Activated naive CD8-positive, alpha-beta T cell treated with anti-CD3 and anti-CD28 coated beads, Interleukin-2, amount 10 ng/mL, durations not matched to agents 7 days and 5 days (primary cell): ENCODE results near the gene ARFIP1. TPM values are rescaled to one million over a fixed set of nuclear protein-coding genes. Genes with fewer than 3 reads are reported as not detected.
"Not testable (repeated sequence)": the region's sequence is repeated elsewhere in the genome, so short reads cannot be mapped to it uniquely, and the experiment has no call there.

ENCODE experiments used
- ATAC-seq: fragments of 150-1000 bp; cut with Tn5 transposase; one replicate; pipeline ENCODE4 v1.10.0; 2021; ENCODE audit warnings: low read depth, moderate library complexity
- POLR2A ChIA-PET: fragments of 350-600 bp; sonication (Branson Sonifier 250); formaldehyde crosslinking; loops from one replicate; lab custom pipeline; 2021; ENCODE audit warnings: antibody characterized with exemption; lab: Charles Lee
- DNase-seq: peaks from one replicate; pipeline ENCODE4 v3.0.0; 2021
- H3K27ac Mint-ChIP-seq: one replicate; pipeline ENCODE4 v1.8.0; 2022; ENCODE audit warnings: mild to moderate bottlenecking, mixed read lengths
- H3K27me3 Mint-ChIP-seq: one replicate; pipeline ENCODE4 v1.8.0; 2022; ENCODE audit warnings: mild to moderate bottlenecking, moderate library complexity, mixed read lengths
- H3K36me3 Mint-ChIP-seq: one replicate; pipeline ENCODE4 v1.8.0; 2021; ENCODE audit warnings: mild to moderate bottlenecking, mixed read lengths
- H3K4me1 Mint-ChIP-seq: one replicate; pipeline ENCODE4 v1.8.0; 2021; ENCODE audit warnings: mixed read lengths
- H3K4me3 Mint-ChIP-seq: one replicate; pipeline ENCODE4 v1.8.0; 2022; ENCODE audit warnings: mild to moderate bottlenecking, moderate library complexity, mixed read lengths
- H3K9me3 Mint-ChIP-seq: one replicate; pipeline ENCODE4 v1.8.0; 2021; ENCODE audit warnings: mixed read lengths
- total RNA-seq, 2 experiments: library from RNA; stranded (reverse); gene quantifications; one replicate each; pipeline ENCODE4 v1.2.3, GENCODE V29; 2021

The ARFIP1 gene, protein sequence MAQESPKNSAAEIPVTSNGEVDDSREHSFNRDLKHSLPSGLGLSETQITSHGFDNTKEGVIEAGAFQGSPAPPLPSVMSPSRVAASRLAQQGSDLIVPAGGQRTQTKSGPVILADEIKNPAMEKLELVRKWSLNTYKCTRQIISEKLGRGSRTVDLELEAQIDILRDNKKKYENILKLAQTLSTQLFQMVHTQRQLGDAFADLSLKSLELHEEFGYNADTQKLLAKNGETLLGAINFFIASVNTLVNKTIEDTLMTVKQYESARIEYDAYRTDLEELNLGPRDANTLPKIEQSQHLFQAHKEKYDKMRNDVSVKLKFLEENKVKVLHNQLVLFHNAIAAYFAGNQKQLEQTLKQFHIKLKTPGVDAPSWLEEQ
- total RNA-seq: 10 to 100 TPM; 18.4 to 19.4 TPM

DNA sequence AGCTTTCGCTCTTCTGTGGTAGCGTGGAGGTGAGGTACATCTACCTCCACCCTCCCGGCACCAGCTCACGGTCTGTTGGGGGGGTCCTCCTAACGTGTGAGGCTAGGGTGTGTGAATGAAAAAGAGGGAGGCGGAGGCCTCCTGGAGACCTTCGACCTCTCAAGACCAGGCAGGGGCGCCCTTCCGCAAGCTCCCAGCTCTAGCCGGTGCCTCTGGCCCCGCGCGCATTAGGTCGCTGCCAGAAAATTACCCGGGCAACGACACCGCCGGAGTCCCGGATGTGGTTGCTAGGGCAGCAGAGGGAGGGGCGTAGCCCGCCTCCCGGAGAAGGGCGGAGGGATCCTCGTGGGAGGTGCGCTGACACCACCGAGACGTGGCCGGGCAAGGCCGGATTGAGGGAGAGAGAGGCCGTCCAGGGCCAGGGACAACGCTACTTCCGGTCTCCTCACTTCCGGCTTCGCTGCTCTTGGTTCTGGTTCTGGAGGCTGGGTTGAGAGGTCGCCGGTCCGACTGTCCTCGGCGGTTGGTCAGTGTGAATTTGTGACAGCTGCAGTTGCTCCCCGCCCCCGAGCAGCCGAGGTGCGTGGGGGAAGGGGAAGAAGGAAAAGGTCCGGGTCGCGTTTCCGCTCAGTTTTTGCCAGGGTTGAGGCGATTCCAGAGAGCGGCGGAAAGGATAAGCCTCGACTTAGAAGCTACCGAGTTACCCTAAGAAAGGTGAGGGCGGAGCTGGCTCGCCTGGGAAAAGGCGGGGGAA lies at the start of gene ARFIP1, which contains the start of gene TIGD4:
TSS of gene ARFIP1 (plus strand) at position 442 of the 754 bp plus-strand sequence. CDS start 49,680 bp downstream, outside the sequence.
TSS of gene TIGD4 (minus strand) at position 218 of the 754 bp plus-strand sequence. CDS start 8,726 bp downstream, outside the sequence.
- POLR2A ChIA-PET: interaction anchor here (0.7 to 2.1 kb wide), 10 partner anchors 11 to 954 kb away, joined by 3 to 11 read pairs (median 5); partner anchors contain the start of genes FBXW7 and TMEM154
- Mint-ChIP-seq H3K9me3 (no peaks in the 10 kb centered on the region), H3K4me1 (peaks cover 31% of the 10 kb centered on the region), H3K4me3 (peak within 1 kb of the TSS; percentile 95), H3K36me3 (peaks cover 2% of the 10 kb centered on the region), H3K27ac (peak within 1 kb of the TSS; percentile 92), H3K27me3 (peaks cover 13% of the 10 kb centered on the region)
- DNase-seq (peak; percentile 96), ATAC-seq (peak; percentile 88)

GRCh38 chr4:152731997-152732396 lies 47.8 kb upstream of the ARFIP1 start:
- no peak overlapping the region for H3K27ac Mint-ChIP-seq

GRCh38 chr4:152734015-152734698 lies 45.6 kb upstream of the ARFIP1 start:
- POLR2A ChIA-PET: no interaction called here
- H3K4me3 Mint-ChIP-seq: no peak overlapping the region
- H3K27me3 Mint-ChIP-seq: peaks cover 6% of the 10 kb centered on the region
- H3K4me1 Mint-ChIP-seq: peaks cover 3% of the 10 kb centered on the region
- ATAC-seq: no peak
- H3K27ac Mint-ChIP-seq: no peak overlapping the region
- H3K9me3 Mint-ChIP-seq: no peaks in the 10 kb centered on the region
- no peaks in the 10 kb centered on the region for H3K36me3 Mint-ChIP-seq
- no peak for DNase-seq

More at GRCh38 chr4:152731997-152732396, 47.8 kb upstream of the ARFIP1 start:
- Mint-ChIP-seq H3K27me3 (peaks cover 6% of the 10 kb centered on the region), H3K36me3 (no peaks in the 10 kb centered on the region), H3K4me1 (peaks cover 3% of the 10 kb centered on the region), H3K9me3 (no peaks in the 10 kb centered on the region), H3K4me3 (no peak overlapping the region)
- ATAC-seq (no peak), DNase-seq (no peak)
- POLR2A ChIA-PET: no interaction called here

DNA sequence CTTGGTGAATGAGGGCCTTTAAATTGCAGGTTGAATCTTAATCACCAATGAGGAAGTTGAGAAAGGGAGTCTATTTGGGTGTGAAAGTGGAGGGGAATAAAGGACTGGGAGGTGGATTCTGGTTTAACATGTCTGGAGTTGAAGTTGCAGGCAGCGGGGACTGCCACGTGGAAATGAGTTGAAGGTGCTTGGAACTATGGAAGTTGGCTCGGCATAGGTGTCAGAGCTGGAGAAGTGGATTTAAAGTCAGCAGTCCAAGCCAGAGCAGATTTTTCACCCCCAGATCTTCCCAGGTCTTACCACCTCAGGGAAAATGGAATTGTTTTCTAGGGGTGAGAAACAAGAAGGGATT lies 45.1 kb upstream of the ARFIP1 start:
- ATAC-seq (no peak), DNase-seq (no peak)
- POLR2A ChIA-PET: no interaction called here
- peaks cover 3% of the 10 kb centered on the region for H3K4me1 Mint-ChIP-seq
- H3K36me3 Mint-ChIP-seq: no peaks in the 10 kb centered on the region
- no peaks in the 10 kb centered on the region for H3K9me3 Mint-ChIP-seq
- H3K4me3 Mint-ChIP-seq: no peak overlapping the region
- H3K27ac Mint-ChIP-seq: no peak overlapping the region
- peaks cover 6% of the 10 kb centered on the region for H3K27me3 Mint-ChIP-seq

DNA sequence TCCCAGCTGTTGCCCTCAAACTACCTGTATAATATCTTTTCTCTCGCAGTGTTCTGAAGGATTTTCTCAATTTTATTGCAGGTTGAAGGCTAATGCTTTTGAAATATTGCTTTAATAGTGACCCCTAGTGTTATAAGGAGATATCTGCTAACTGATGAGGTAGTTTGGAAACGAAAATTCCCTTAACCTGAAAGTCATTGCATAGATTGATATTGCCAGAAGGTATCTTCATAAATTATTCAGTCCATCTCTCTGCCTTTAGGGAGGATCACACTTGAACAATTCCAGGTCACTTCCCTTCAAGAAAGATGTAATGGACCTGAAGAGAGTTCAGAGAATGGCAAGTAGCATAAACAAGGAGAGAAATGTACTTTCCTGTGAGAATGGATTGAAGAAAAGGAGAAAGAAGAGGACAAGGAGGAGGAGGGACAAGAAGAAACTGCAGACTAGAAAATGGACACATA lies 44.3 kb upstream of the ARFIP1 start:
- H3K9me3 Mint-ChIP-seq: no peaks in the 10 kb centered on the region
- H3K4me3 Mint-ChIP-seq: no peak overlapping the region
- POLR2A ChIA-PET: no interaction called here
- peaks cover 3% of the 10 kb centered on the region for H3K4me1 Mint-ChIP-seq
- no peak overlapping the region for H3K27ac Mint-ChIP-seq
- no peaks in the 10 kb centered on the region for H3K36me3 Mint-ChIP-seq
- H3K27me3 Mint-ChIP-seq: peaks cover 6% of the 10 kb centered on the region
- no peak for DNase-seq
- ATAC-seq: no peak

DNA sequence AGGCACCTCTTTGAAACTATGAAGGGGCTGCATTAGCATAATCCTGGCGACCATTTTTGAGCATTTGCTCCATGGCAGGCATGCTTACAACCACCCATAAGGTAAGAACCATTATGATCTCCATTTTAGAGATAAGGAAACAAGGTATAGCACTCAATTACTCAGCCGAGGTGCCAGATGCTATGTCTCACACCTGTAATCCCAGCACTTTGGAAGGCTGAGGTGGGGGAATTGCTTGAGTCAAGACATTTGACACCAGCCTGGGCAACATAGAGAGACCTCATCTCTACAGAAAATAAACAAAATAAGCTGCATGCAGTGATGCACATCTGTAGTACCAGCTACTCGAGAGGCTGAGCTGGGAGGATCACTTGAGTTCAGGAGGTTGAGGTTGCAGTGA lies 43.8 kb upstream of the ARFIP1 start:
- POLR2A ChIA-PET: no interaction called here
- Mint-ChIP-seq H3K27ac (no peak overlapping the region), H3K4me1 (peaks cover 3% of the 10 kb centered on the region), H3K9me3 (no peaks in the 10 kb centered on the region), H3K4me3 (no peak overlapping the region), H3K27me3 (peaks cover 6% of the 10 kb centered on the region), H3K36me3 (no peaks in the 10 kb centered on the region)
- ATAC-seq: no peak
- no peak for DNase-seq

DNA sequence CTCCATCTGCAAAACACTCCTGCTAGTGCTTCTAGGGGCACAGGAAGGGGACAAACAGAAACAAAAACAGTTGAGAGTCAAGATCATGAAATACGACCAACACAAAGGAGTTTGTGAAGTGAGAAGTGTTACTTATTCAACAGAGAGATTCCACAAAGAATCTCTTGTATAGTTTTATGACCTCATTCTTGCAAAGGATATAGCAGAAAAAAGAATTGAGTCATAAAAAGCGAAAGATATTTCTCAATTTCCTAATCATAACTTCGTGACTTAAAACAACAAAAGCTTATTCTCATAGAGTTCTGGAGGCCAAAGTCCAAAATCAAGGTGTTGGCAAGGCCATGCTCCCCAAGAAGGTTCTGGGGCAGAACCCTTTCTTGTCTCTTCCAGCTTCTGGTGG lies 40.9 kb upstream of the ARFIP1 start:
- POLR2A ChIA-PET: no interaction called here
- Mint-ChIP-seq H3K4me1 (peaks cover 3% of the 10 kb centered on the region), H3K27me3 (peaks cover 6% of the 10 kb centered on the region), H3K9me3 (no peaks in the 10 kb centered on the region), H3K4me3 (no peak overlapping the region), H3K27ac (no peak overlapping the region), H3K36me3 (no peaks in the 10 kb centered on the region)
- no peak for ATAC-seq
- no peak for DNase-seq

GRCh38 chr4:152747444-152747843 lies 32.3 kb upstream of the ARFIP1 start:
- Mint-ChIP-seq H3K9me3 (no peaks in the 10 kb centered on the region), H3K36me3 (no peaks in the 10 kb centered on the region), H3K27me3 (no peaks in the 10 kb centered on the region), H3K27ac (no peak overlapping the region), H3K4me1 (no peaks in the 10 kb centered on the region), H3K4me3 (no peak overlapping the region)
- DNase-seq (no peak), ATAC-seq (no peak)
- POLR2A ChIA-PET: no interaction called here

- no peak for DNase-seq
- H3K4me3 Mint-ChIP-seq: no peak overlapping the region
- no peak overlapping the region for H3K27ac Mint-ChIP-seq
- ATAC-seq: no peak
- POLR2A ChIA-PET: no interaction called here
- no peaks in the 10 kb centered on the region for H3K9me3 Mint-ChIP-seq
- H3K27me3 Mint-ChIP-seq: peaks cover 4% of the 10 kb centered on the region
- H3K4me1 Mint-ChIP-seq: no peaks in the 10 kb centered on the region
- H3K36me3 Mint-ChIP-seq: no peaks in the 10 kb centered on the region
Observed at GRCh38 chr4:152748619-152749018, 31.1 kb upstream of the ARFIP1 start.

GRCh38 chr4:152763796-152764195 lies 16.0 kb upstream of the ARFIP1 start:
- Mint-ChIP-seq H3K36me3 (no peaks in the 10 kb centered on the region), H3K9me3 (no peaks in the 10 kb centered on the region), H3K4me3 (no peak overlapping the region), H3K4me1 (no peaks in the 10 kb centered on the region), H3K27ac (no peak overlapping the region), H3K27me3 (peaks cover 24% of the 10 kb centered on the region)
- ATAC-seq (no peak), DNase-seq (no peak)
- POLR2A ChIA-PET: no interaction called here

DNA sequence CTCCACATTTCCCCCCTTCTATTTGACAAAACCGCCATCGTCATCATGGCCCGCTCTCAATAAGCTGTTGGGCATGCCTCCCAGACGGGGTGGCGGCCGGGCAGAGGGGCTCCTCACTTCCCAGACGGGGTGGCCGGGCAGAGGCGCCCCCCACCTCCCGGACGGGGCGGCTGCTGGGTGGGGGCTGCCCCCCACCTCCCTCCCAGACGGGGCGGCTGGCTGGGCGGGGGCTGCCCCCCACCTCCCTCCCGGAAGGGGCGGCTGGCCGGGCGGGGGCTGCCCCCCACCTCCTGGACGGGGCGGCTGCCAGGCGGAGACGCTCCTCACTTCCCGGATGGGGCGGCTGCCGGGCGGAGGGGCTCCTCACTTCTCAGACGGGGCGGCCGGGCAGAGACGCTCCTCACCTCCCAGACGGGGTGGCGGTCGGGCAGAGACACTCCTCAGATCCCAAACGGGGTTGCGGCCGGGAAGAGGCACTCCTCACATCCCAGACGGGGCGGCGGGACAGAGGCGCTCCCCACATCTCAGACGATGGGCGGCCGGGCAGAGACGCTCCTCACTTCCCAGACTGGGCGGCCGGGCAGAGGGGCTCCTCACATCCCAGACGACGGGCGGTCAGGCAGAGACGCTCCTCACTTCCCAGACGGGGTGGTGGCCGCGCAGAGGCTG lies 14.6 kb upstream of the ARFIP1 start:
- H3K4me1 Mint-ChIP-seq, H3K36me3 Mint-ChIP-seq, H3K4me3 Mint-ChIP-seq, H3K9me3 Mint-ChIP-seq, ATAC-seq, H3K27ac Mint-ChIP-seq, POLR2A ChIA-PET, DNase-seq: not testable (repeated sequence)
- H3K27me3 Mint-ChIP-seq: peaks cover 18% of the 10 kb centered on the region

DNA sequence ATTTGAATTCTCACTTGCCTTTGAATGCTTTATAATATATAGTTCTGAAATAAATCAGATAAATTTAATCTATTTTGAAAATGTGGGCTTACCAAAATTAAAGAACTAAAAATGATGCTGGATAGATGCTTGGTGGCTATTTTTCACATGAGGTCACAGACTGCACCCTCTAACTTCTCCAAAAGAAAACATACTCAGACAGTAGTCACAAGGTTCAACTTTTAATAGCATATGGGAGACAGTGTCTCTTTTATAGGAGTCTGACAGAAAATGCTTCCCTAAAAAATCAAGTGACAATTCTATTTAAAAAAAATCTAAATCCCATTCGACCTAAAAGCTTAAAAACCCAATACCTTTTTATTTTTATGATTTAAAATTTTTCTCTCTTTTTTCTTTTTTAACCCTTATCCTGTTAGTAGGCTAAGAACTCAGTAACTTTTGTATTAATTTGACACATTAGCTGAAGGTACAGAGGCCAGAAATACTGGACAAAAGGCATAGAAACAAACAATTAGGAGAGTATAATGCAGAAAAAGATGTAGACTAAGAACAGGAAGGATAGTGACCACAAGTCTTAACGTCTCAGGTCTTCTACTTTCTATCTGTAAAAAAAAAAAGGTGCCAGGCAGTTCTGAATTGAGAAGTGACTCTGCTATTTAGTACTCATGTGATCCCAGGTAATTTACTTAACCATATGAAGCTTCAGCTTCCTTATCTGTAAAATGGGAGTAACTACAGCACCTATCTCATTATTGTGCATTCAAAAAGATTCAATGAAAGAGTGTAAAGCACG lies 7.8 kb upstream of the ARFIP1 start:
- H3K9me3 Mint-ChIP-seq: no peaks in the 10 kb centered on the region
- no peak overlapping the region for H3K27ac Mint-ChIP-seq
- POLR2A ChIA-PET: no interaction called here
- no peak overlapping the region for H3K4me3 Mint-ChIP-seq
- H3K27me3 Mint-ChIP-seq: peaks cover 8% of the 10 kb centered on the region
- ATAC-seq (peak; percentile 84), DNase-seq (no peak)
- peaks cover 2% of the 10 kb centered on the region for H3K36me3 Mint-ChIP-seq
- H3K4me1 Mint-ChIP-seq: peaks cover 6% of the 10 kb centered on the region
